WTC11 (cell line): ENCODE measurements around the gene FBXW10B.
"Not testable (repeated sequence)": the region's sequence is repeated elsewhere in the genome, so short reads cannot be mapped to it uniquely, and the experiment has no call there.

ENCODE experiments used
- FOXP1 ChIP-seq: sonication (generic); formaldehyde crosslinking; IDR thresholded peaks from 2 replicates; pipeline ENCODE4 v1.8.0; 2022; ENCODE audit warnings: missing genetic modification reagents, mild to moderate bottlenecking, moderate library complexity, borderline replicate concordance
- JUN ChIP-seq: sonication (generic); formaldehyde crosslinking; IDR thresholded peaks from 2 replicates; pipeline ENCODE4 v1.8.0; 2023; ENCODE audit warnings: mild to moderate bottlenecking, missing genetic modification reagents
- KAT7 ChIP-seq: sonication (generic); formaldehyde crosslinking; IDR thresholded peaks from 2 replicates; pipeline ENCODE4 v1.8.1; 2023; ENCODE audit warnings: missing genetic modification reagents, mild to moderate bottlenecking, borderline replicate concordance
- MYBL2 ChIP-seq: sonication (generic); formaldehyde crosslinking; IDR thresholded peaks from 2 replicates; pipeline ENCODE4 v1.8.1; 2023; ENCODE audit warnings: mild to moderate bottlenecking, moderate library complexity, missing genetic modification reagents
- NFATC4 ChIP-seq: fragments of 250-450 bp; sonication (Bioruptor Pico); IDR thresholded peaks from 2 replicates; pipeline ENCODE4 v1.9.0; 2021; ENCODE audit warnings: mild to moderate bottlenecking
- SMAD3 ChIP-seq: sonication (generic); formaldehyde crosslinking; IDR thresholded peaks from 2 replicates; pipeline ENCODE4 v1.8.0; 2022; ENCODE audit warnings: missing genetic modification reagents, mild to moderate bottlenecking, borderline replicate concordance
- ZNF121 ChIP-seq: sonication (generic); formaldehyde crosslinking; IDR thresholded peaks from 2 replicates; pipeline ENCODE4 v1.8.0; 2023; ENCODE audit warnings: missing genetic modification reagents
- TF ChIP-seq, protein P1 (sequence below): fragments of 200-600 bp; IDR thresholded peaks from 2 replicates; pipeline ENCODE4 v1.8.0; 2022; ENCODE audit warnings: antibody characterized with exemption
- TF ChIP-seq, protein P2 (sequence below): sonication (generic); formaldehyde crosslinking; IDR thresholded peaks from 2 replicates; pipeline ENCODE4 v1.8.1; 2023; ENCODE audit warnings: mild to moderate bottlenecking, missing genetic modification reagents, moderate library complexity
- TF ChIP-seq, protein P3 (sequence below): sonication (generic); formaldehyde crosslinking; IDR thresholded peaks from 2 replicates; pipeline ENCODE4 v1.8.0; 2023; ENCODE audit warnings: missing genetic modification reagents, mild to moderate bottlenecking, borderline replicate concordance
- TF ChIP-seq, protein P4 (sequence below): sonication (generic); formaldehyde crosslinking; IDR thresholded peaks from 2 replicates; pipeline ENCODE4 v1.8.1; 2022; ENCODE audit warnings: low read depth, missing genetic modification reagents, borderline replicate concordance
- TF ChIP-seq, protein P5 (sequence below): sonication (generic); formaldehyde crosslinking; IDR thresholded peaks from 2 replicates; pipeline ENCODE4 v1.8.1; 2023; ENCODE audit warnings: mild to moderate bottlenecking, missing genetic modification reagents, moderate library complexity

DNA sequence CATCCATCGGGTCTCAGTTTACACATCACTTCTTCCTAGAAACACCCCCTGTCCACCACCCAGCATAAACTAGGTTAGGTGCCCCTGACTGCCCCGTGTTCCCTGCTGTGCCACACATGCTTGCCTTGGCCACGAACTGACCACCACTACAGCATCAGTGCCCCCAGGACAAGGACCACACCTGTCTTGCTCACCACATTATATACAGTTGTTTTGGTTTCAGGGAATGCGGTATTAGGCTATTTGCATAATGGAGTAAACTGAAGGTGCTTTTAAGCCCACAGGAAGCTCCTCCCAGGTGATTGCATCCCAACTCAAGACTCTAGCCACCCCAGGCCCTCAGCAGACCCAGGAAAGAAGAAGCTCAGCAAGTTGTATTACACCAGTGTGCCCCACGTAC lies 36.2 kb downstream of the FBXW10B start:
- not testable (repeated sequence) for TF ChIP-seq SMAD3; MYBL2 (CRISPR knock-in tag); FOXP1 (CRISPR knock-in tag); JUN (CRISPR knock-in tag); ZNF121; NFATC4 (CRISPR knock-in tag); KAT7
- TF ChIP-seq, protein P1, sequence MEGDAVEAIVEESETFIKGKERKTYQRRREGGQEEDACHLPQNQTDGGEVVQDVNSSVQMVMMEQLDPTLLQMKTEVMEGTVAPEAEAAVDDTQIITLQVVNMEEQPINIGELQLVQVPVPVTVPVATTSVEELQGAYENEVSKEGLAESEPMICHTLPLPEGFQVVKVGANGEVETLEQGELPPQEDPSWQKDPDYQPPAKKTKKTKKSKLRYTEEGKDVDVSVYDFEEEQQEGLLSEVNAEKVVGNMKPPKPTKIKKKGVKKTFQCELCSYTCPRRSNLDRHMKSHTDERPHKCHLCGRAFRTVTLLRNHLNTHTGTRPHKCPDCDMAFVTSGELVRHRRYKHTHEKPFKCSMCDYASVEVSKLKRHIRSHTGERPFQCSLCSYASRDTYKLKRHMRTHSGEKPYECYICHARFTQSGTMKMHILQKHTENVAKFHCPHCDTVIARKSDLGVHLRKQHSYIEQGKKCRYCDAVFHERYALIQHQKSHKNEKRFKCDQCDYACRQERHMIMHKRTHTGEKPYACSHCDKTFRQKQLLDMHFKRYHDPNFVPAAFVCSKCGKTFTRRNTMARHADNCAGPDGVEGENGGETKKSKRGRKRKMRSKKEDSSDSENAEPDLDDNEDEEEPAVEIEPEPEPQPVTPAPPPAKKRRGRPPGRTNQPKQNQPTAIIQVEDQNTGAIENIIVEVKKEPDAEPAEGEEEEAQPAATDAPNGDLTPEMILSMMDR = not testable (repeated sequence)
- TF ChIP-seq, protein P2, sequence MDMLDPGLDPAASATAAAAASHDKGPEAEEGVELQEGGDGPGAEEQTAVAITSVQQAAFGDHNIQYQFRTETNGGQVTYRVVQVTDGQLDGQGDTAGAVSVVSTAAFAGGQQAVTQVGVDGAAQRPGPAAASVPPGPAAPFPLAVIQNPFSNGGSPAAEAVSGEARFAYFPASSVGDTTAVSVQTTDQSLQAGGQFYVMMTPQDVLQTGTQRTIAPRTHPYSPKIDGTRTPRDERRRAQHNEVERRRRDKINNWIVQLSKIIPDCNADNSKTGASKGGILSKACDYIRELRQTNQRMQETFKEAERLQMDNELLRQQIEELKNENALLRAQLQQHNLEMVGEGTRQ (CRISPR knock-in tag) = not testable (repeated sequence)
- TF ChIP-seq, protein P3, sequence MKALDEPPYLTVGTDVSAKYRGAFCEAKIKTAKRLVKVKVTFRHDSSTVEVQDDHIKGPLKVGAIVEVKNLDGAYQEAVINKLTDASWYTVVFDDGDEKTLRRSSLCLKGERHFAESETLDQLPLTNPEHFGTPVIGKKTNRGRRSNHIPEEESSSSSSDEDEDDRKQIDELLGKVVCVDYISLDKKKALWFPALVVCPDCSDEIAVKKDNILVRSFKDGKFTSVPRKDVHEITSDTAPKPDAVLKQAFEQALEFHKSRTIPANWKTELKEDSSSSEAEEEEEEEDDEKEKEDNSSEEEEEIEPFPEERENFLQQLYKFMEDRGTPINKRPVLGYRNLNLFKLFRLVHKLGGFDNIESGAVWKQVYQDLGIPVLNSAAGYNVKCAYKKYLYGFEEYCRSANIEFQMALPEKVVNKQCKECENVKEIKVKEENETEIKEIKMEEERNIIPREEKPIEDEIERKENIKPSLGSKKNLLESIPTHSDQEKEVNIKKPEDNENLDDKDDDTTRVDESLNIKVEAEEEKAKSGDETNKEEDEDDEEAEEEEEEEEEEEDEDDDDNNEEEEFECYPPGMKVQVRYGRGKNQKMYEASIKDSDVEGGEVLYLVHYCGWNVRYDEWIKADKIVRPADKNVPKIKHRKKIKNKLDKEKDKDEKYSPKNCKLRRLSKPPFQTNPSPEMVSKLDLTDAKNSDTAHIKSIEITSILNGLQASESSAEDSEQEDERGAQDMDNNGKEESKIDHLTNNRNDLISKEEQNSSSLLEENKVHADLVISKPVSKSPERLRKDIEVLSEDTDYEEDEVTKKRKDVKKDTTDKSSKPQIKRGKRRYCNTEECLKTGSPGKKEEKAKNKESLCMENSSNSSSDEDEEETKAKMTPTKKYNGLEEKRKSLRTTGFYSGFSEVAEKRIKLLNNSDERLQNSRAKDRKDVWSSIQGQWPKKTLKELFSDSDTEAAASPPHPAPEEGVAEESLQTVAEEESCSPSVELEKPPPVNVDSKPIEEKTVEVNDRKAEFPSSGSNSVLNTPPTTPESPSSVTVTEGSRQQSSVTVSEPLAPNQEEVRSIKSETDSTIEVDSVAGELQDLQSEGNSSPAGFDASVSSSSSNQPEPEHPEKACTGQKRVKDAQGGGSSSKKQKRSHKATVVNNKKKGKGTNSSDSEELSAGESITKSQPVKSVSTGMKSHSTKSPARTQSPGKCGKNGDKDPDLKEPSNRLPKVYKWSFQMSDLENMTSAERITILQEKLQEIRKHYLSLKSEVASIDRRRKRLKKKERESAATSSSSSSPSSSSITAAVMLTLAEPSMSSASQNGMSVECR (CRISPR knock-in tag) = not testable (repeated sequence)
- TF ChIP-seq, protein P4, sequence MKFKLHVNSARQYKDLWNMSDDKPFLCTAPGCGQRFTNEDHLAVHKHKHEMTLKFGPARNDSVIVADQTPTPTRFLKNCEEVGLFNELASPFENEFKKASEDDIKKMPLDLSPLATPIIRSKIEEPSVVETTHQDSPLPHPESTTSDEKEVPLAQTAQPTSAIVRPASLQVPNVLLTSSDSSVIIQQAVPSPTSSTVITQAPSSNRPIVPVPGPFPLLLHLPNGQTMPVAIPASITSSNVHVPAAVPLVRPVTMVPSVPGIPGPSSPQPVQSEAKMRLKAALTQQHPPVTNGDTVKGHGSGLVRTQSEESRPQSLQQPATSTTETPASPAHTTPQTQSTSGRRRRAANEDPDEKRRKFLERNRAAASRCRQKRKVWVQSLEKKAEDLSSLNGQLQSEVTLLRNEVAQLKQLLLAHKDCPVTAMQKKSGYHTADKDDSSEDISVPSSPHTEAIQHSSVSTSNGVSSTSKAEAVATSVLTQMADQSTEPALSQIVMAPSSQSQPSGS = not testable (repeated sequence)
- TF ChIP-seq, protein P5, sequence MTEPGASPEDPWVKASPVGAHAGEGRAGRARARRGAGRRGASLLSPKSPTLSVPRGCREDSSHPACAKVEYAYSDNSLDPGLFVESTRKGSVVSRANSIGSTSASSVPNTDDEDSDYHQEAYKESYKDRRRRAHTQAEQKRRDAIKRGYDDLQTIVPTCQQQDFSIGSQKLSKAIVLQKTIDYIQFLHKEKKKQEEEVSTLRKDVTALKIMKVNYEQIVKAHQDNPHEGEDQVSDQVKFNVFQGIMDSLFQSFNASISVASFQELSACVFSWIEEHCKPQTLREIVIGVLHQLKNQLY (CRISPR knock-in tag) = not testable (repeated sequence)
